ENCODE data around the gene F7. TPM values are rescaled to one million over a fixed set of nuclear protein-coding genes. Genes with fewer than 3 reads are reported as not detected.

The F7 gene
- total and polyA plus RNA-seq, 2 of the 4 experiments (the other 2 are of a cell fraction), result under 0.01 to 0.07 TPM

DNA sequence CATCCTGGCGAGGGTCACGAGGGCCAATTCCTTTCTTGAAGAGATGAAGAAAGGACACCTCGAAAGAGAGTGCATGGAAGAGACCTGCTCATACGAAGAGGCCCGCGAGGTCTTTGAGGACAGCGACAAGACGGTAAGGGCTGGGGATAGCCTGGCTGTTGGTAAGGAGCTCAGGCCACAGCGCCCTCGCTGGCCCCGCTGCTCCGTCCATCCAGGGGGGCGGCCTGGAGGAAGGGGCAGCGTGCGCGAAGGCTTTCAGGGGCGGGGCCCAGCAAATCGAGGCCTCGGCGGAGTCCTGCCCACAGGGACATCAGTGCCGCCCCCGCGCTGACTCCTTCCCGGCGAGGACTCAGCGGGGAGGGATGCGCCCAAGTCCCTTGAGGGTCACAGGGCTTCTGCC lies 23.9 kb downstream of the F7 start:
- no peaks in the 10 kb centered on the region for H3K36me3 ChIP-seq (ENCODE audit: control insufficient read depth, insufficient read depth, low read length)
- H3K9ac ChIP-seq (ENCODE audit: low read depth, low read length), result no peak overlapping the region
- ATAC-seq (ENCODE audit: low read depth) (no peak), DNase-seq (no peak)
- H3K4ac ChIP-seq (ENCODE audit: low read depth, low read length), result no peak overlapping the region
- in situ Hi-C loops (cut with MboI; ENCODE audit: low sequenced_read_pairs), result no loop called here
- ChIA-PET CTCF (no interaction called here), POLR2A (ENCODE audit: unreplicated experiment) (no interaction called here)
- H3K4me3 ChIP-seq (ENCODE audit: insufficient read depth, low read depth, low read length), result no peak overlapping the region
- 83% methylated on average over 13 of the region's 27 CpGs; no CpG with 5 or more reads in 1 of the 2 experiments for WGBS, 2 experiments (ENCODE audit: extremely low coverage in 2 of 2, insufficient read length in 1 of 2)
- H2BK15ac ChIP-seq (ENCODE audit: low read depth, low read length), result no peak overlapping the region
- no peak overlapping the region for H3K14ac ChIP-seq (replicated peaks; ENCODE audit: low read depth, low read length)
- no peaks in the 10 kb centered on the region for H3K9me1 ChIP-seq (ENCODE audit: insufficient read depth, low read length)
- no peak overlapping the region for H4K8ac ChIP-seq (ENCODE audit: low read depth in 2 of 2, low read length in 2 of 2)
- H3K56ac ChIP-seq (ENCODE audit: extremely low read depth, insufficient read depth, low read length), result no peak overlapping the region
- H2AK5ac ChIP-seq (ENCODE audit: low read depth, low read length), result no peak overlapping the region
- H3K27ac ChIP-seq (ENCODE audit: insufficient read depth, low read length), result no peak overlapping the region
- H2BK120ac ChIP-seq (ENCODE audit: low read depth, low read length), result no peak overlapping the region
- BruUV-seq (replicated peaks), result no TSS peak
- dilution Hi-C loops (cut with HindIII; ENCODE audit: low sequenced_read_pairs, unreplicated experiment), result no loop called here
- no peaks in the 10 kb centered on the region for H3K9me3 ChIP-seq (ENCODE audit: control insufficient read depth, insufficient read depth, low read length)
- no peak overlapping the region for H3K18ac ChIP-seq (ENCODE audit: low read depth, low read length)
- H4K91ac ChIP-seq (ENCODE audit: insufficient read depth, low read depth, low read length), result no peak overlapping the region
- no peak for TF ChIP-seq CEBPB (IDR thresholded peaks at IDR 0.05; ENCODE audit: low read depth, low read length)
- TF ChIP-seq MXI1 (IDR thresholded peaks at IDR 0.05; ENCODE audit: borderline replicate concordance, low read depth, low read length), result no peak
- no peak for TF ChIP-seq POLR2A (IDR thresholded peaks at IDR 0.05; ENCODE audit: low read depth, low read length)
- TF ChIP-seq BHLHE40 (IDR thresholded peaks at IDR 0.05; ENCODE audit: low read depth, low read length), result no peak
- TF ChIP-seq, protein P1, sequence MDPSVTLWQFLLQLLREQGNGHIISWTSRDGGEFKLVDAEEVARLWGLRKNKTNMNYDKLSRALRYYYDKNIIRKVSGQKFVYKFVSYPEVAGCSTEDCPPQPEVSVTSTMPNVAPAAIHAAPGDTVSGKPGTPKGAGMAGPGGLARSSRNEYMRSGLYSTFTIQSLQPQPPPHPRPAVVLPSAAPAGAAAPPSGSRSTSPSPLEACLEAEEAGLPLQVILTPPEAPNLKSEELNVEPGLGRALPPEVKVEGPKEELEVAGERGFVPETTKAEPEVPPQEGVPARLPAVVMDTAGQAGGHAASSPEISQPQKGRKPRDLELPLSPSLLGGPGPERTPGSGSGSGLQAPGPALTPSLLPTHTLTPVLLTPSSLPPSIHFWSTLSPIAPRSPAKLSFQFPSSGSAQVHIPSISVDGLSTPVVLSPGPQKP (IDR thresholded peaks at IDR 0.05; ENCODE audit: borderline replicate concordance, low read depth, low read length), result no peak
- TF ChIP-seq RFX5 (IDR thresholded peaks at IDR 0.05; ENCODE audit: low read depth, low read length), result no peak
- TF ChIP-seq CTCF (conservative IDR thresholded peaks at IDR 0.05; ENCODE audit: low read depth, low read length), result no peak
- no peak for TF ChIP-seq USF2 (IDR thresholded peaks at IDR 0.05; ENCODE audit: low read depth, low read length)
- TF ChIP-seq NFE2L2 (IDR thresholded peaks at IDR 0.05; ENCODE audit: low read depth, low read length), result no peak
- H2BK5ac ChIP-seq (ENCODE audit: low read depth, low read length, poor library complexity, severe bottlenecking), result no peak overlapping the region
- no peak overlapping the region for H3K23ac ChIP-seq (ENCODE audit: low read depth, low read length)
- H3K4me2 ChIP-seq (ENCODE audit: low read depth, low read length), result no peak overlapping the region
- H2AFZ ChIP-seq (replicated peaks; ENCODE audit: low read length, poor library complexity), result no peak overlapping the region
- H3K79me1 ChIP-seq (ENCODE audit: low read depth in 1 of 2, low read length in 2 of 2), result no peaks in the 10 kb centered on the region
- H2BK20ac ChIP-seq (ENCODE audit: low read depth, low read length), result no peak overlapping the region
- no peaks in the 10 kb centered on the region for H3K4me1 ChIP-seq (ENCODE audit: control insufficient read depth, insufficient read depth, low read length)
- H4K5ac ChIP-seq (ENCODE audit: low read depth, low read length), result no peak overlapping the region
- intact Hi-C loops (cut with micrococcal nuclease), result no loop called here
- H2AK9ac ChIP-seq (replicated peaks; ENCODE audit: low read depth, low read length, poor library complexity), result no peak overlapping the region
- peaks cover 14% of the 10 kb centered on the region for H3K27me3 ChIP-seq (ENCODE audit: control insufficient read depth, insufficient read depth, low read length)
- no peaks in the 10 kb centered on the region for H4K20me1 ChIP-seq (ENCODE audit: insufficient read depth, low read length)
